ENCODE results near the gene HBD. TPM values are rescaled to one million over a fixed set of nuclear protein-coding genes. Genes with fewer than 3 reads are reported as not detected.

HBD gene
- total RNA-seq, 1 donor from 2014 or later = not detected

DNA sequence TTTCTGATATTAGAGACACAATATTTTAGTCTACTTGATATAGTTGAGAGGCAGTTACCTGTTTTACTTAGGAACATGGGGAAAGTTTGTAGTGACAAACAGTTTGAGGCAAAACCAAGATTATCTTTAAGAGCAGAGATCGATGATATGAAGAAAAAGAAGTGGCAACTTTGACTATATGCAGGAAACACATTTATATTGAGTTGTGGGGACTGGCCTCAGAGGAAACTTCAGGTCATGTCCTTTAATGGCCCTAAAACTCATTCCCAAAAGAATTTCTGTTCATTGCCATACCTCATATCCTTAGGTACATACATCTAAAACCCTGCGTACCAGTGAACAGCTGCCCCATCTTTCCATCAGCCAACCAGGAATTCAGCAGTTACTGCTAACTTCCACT is 10.9 kb upstream of the HBD start:
- peaks cover 2% of the 10 kb centered on the region for H3K9me3 Mint-ChIP-seq (ENCODE audit: unreplicated experiment)
- Histone ChIP-seq H2AFZ (ENCODE audit: low read depth, low read length) (no peak overlapping the region), H3K4me3 (ENCODE audit: insufficient read depth, low read depth, low read length) (no peak overlapping the region), H3K79me2 (ENCODE audit: insufficient read depth, low read length) (no peaks in the 10 kb centered on the region), H3K9ac (ENCODE audit: low read length) (no peak overlapping the region), H3K4me2 (ENCODE audit: low read length) (no peak overlapping the region), H4K20me1 (ENCODE audit: insufficient read depth, low read length) (no peaks in the 10 kb centered on the region), H3K36me3 (ENCODE audit: insufficient read depth, low read length) (no peaks in the 10 kb centered on the region), H3K27ac (ENCODE audit: low read depth, low read length) (no peak overlapping the region), H3K9me3 (ENCODE audit: insufficient read depth, low read depth, low read length) (no peaks in the 10 kb centered on the region), H3K4me1 (ENCODE audit: insufficient read depth, low read length) (no peaks in the 10 kb centered on the region), H3K27me3 (ENCODE audit: insufficient read depth, low read length) (no peaks in the 10 kb centered on the region)
- FAIRE-seq (no peak), DNase-seq (ENCODE audit: low read depth) (no peak)
- H3K4me1 Mint-ChIP-seq (ENCODE audit: low read depth, unreplicated experiment) = peaks cover 9% of the 10 kb centered on the region
- no peak for TF ChIP-seq EZH2 (IDR thresholded peaks at IDR 0.05; ENCODE audit: insufficient read depth, low read length)
- TF ChIP-seq, protein P1, sequence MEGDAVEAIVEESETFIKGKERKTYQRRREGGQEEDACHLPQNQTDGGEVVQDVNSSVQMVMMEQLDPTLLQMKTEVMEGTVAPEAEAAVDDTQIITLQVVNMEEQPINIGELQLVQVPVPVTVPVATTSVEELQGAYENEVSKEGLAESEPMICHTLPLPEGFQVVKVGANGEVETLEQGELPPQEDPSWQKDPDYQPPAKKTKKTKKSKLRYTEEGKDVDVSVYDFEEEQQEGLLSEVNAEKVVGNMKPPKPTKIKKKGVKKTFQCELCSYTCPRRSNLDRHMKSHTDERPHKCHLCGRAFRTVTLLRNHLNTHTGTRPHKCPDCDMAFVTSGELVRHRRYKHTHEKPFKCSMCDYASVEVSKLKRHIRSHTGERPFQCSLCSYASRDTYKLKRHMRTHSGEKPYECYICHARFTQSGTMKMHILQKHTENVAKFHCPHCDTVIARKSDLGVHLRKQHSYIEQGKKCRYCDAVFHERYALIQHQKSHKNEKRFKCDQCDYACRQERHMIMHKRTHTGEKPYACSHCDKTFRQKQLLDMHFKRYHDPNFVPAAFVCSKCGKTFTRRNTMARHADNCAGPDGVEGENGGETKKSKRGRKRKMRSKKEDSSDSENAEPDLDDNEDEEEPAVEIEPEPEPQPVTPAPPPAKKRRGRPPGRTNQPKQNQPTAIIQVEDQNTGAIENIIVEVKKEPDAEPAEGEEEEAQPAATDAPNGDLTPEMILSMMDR (IDR thresholded peaks at IDR 0.05; ENCODE audit: insufficient read depth, low read depth, low read length) = no peak
- H3K36me3 Mint-ChIP-seq (ENCODE audit: low read depth, unreplicated experiment) = no peaks in the 10 kb centered on the region
- H3K4me3 Mint-ChIP-seq (ENCODE audit: unreplicated experiment) = no peak overlapping the region
- H3K27me3 Mint-ChIP-seq (ENCODE audit: low read depth, unreplicated experiment) = no peaks in the 10 kb centered on the region
- no peak overlapping the region for H3K27ac Mint-ChIP-seq (ENCODE audit: unreplicated experiment)

DNA sequence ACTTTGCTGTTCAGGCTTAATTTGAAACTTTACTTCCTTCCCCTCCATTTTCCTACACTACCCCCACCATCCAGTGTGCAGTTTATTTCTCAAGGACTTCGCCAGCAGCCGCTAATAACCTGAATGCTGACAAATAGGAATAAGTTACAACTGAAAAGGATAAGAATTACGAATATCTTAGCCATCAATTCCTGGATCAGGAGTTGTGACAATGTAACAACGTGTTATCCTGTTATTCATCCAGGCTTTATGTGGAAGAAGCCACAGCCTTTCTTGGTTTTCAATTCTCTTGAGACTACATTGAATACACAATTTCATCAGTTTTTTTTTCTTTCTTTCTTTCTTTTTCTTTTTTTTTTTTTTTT is 9.5 kb upstream of the HBD start:
- Histone ChIP-seq H3K9ac (ENCODE audit: low read length) (no peak overlapping the region), H2AFZ (ENCODE audit: low read depth, low read length) (no peak overlapping the region), H3K27me3 (ENCODE audit: insufficient read depth, low read length) (no peaks in the 10 kb centered on the region), H3K9me3 (ENCODE audit: insufficient read depth, low read depth, low read length) (no peaks in the 10 kb centered on the region), H4K20me1 (ENCODE audit: insufficient read depth, low read length) (no peaks in the 10 kb centered on the region), H3K27ac (ENCODE audit: low read depth, low read length) (no peak overlapping the region), H3K36me3 (ENCODE audit: insufficient read depth, low read length) (no peaks in the 10 kb centered on the region), H3K79me2 (ENCODE audit: insufficient read depth, low read length) (no peaks in the 10 kb centered on the region), H3K4me3 (ENCODE audit: insufficient read depth, low read depth, low read length) (no peak overlapping the region), H3K4me2 (ENCODE audit: low read length) (no peak overlapping the region), H3K4me1 (ENCODE audit: insufficient read depth, low read length) (no peaks in the 10 kb centered on the region)
- DNase-seq (ENCODE audit: low read depth) (no peak), FAIRE-seq (no peak)
- TF ChIP-seq EZH2 (IDR thresholded peaks at IDR 0.05; ENCODE audit: insufficient read depth, low read length) = no peak
- TF ChIP-seq, protein P1 (IDR thresholded peaks at IDR 0.05; ENCODE audit: insufficient read depth, low read depth, low read length) = no peak
- H3K4me3 Mint-ChIP-seq (ENCODE audit: unreplicated experiment) = no peak overlapping the region
- H3K27ac Mint-ChIP-seq (ENCODE audit: unreplicated experiment) = no peak overlapping the region
- H3K9me3 Mint-ChIP-seq (ENCODE audit: unreplicated experiment) = no peaks in the 10 kb centered on the region
- H3K27me3 Mint-ChIP-seq (ENCODE audit: low read depth, unreplicated experiment) = no peaks in the 10 kb centered on the region
- peaks cover 9% of the 10 kb centered on the region for H3K4me1 Mint-ChIP-seq (ENCODE audit: low read depth, unreplicated experiment)
- no peaks in the 10 kb centered on the region for H3K36me3 Mint-ChIP-seq (ENCODE audit: low read depth, unreplicated experiment)

DNA sequence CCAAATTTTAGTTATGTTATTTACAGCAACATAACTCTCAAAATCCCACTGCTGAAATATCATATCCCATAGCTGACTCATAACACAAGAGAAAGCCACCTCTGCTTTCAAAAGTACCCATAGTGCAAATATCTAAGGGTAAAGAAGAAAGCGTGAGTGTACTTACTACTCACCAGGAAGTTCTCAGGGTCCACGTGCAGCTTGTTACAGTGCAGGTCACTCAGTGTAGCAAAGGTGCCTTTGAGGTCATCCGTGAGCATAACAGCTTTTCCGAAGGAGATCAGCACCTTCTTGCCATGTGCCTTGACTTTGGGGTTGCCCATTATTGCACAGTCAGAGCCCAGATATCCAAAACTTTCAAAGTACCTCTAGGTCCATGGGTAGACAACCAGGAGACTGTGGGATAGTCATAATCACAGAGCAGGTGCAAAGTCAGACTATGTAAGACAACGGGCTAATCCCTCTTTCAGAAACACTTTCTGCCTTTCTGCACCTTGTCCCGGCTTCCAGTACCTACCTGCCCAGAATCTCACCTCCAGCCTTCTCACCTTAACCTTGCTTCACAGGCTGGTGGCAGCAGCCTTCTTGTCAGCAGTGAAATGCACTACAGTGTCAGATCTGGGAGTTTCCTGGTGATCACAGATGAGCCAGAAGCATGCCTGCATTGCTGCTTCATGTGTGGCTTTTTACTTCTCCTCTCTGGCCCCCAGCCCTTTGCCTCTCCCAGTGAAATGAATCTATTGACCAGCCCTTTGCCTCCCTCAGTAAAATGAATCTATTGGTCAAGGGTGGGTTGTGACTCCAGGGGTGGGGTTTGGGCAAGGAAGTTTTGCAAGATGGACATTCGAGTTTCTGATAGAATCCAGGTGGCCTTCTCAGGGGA is 8.9 kb upstream of the HBD start:
- no peaks in the 10 kb centered on the region for H3K9me3 Mint-ChIP-seq (ENCODE audit: unreplicated experiment)

More for the DNA sequence above, 8.9 kb upstream of the HBD start:
- H3K9ac ChIP-seq (ENCODE audit: low read length) = no peak overlapping the region
- FAIRE-seq = no peak
- H3K27ac Mint-ChIP-seq (ENCODE audit: unreplicated experiment) = no peak overlapping the region
- no peak overlapping the region for H3K4me2 ChIP-seq (ENCODE audit: low read length)
- no peak for DNase-seq (ENCODE audit: low read depth)
- H3K9me3 ChIP-seq (ENCODE audit: insufficient read depth, low read depth, low read length) = no peaks in the 10 kb centered on the region
- H2AFZ ChIP-seq (ENCODE audit: low read depth, low read length) = no peak overlapping the region
- H3K27me3 ChIP-seq (ENCODE audit: insufficient read depth, low read length) = no peaks in the 10 kb centered on the region
- no peaks in the 10 kb centered on the region for H3K36me3 Mint-ChIP-seq (ENCODE audit: low read depth, unreplicated experiment)
- H3K4me1 Mint-ChIP-seq (ENCODE audit: low read depth, unreplicated experiment) = peaks cover 9% of the 10 kb centered on the region
- H3K27ac ChIP-seq (ENCODE audit: low read depth, low read length) = no peak overlapping the region
- no peak for TF ChIP-seq EZH2 (IDR thresholded peaks at IDR 0.05; ENCODE audit: insufficient read depth, low read length)
- TF ChIP-seq, protein P1 (IDR thresholded peaks at IDR 0.05; ENCODE audit: insufficient read depth, low read depth, low read length) = no peak
- no peak overlapping the region for H3K4me3 Mint-ChIP-seq (ENCODE audit: unreplicated experiment)
- no peaks in the 10 kb centered on the region for H3K36me3 ChIP-seq (ENCODE audit: insufficient read depth, low read length)
- no peaks in the 10 kb centered on the region for H3K79me2 ChIP-seq (ENCODE audit: insufficient read depth, low read length)
- H4K20me1 ChIP-seq (ENCODE audit: insufficient read depth, low read length) = no peaks in the 10 kb centered on the region
- H3K4me3 ChIP-seq (ENCODE audit: insufficient read depth, low read depth, low read length) = no peak overlapping the region
- no peaks in the 10 kb centered on the region for H3K27me3 Mint-ChIP-seq (ENCODE audit: low read depth, unreplicated experiment)
- H3K4me1 ChIP-seq (ENCODE audit: insufficient read depth, low read length) = no peaks in the 10 kb centered on the region
